ENCODE results near the gene COQ9.

DNA sequence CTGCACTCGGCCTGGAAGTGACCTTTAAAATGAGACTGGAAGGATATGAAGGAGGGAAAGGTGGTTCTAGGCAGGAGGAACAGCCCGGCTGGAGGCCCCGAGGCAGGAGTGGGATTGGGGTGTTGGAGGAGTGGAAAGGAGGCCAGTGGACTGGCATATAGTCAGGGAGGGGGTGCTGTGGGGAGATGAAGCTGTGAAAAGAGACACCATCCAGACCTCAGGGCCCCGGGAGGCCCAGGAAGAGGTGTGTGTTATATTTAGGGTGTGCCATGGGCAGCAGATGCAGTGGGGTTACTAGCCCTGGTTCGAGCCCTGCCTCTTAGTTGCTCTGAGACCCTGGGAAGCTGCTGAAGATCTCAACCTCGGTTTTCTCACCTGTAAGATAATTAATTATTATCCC lies 57.9 kb downstream of the COQ9 start:
- TF ChIP-seq CTCF (IDR thresholded peaks at IDR 0.05) (no peak), POLR2A (IDR thresholded peaks at IDR 0.05) (no peak)

Data from thyroid gland (tissue), 4 donors.